Uterus (tissue), 2 donors: Measurements from ENCODE around the gene SNAP47.

Experiments used
- POLR2A ChIP-seq, 2 donors: fragments of 450-650 bp; IDR thresholded peaks; one replicate each; pipeline ENCODE4 v1.6.1; 2016; ENCODE audit warnings: antibody characterized with exemption in 2 of 2, mild to moderate bottlenecking in 1 of 2, moderate library complexity in 1 of 2
- TF ChIP-seq, protein P1 (sequence below), 4 experiments: fragments of 200-600 bp in 2 of 4; fragments of 450-650 bp in 2 of 4; sonication (generic) in 2 of 4; IDR thresholded peaks; one replicate each; pipeline ENCODE4 v1.5.1; 2016 to 2019; ENCODE audit warnings: antibody characterized with exemption in 4 of 4, mild to moderate bottlenecking in 2 of 4, moderate library complexity in 1 of 4

DNA sequence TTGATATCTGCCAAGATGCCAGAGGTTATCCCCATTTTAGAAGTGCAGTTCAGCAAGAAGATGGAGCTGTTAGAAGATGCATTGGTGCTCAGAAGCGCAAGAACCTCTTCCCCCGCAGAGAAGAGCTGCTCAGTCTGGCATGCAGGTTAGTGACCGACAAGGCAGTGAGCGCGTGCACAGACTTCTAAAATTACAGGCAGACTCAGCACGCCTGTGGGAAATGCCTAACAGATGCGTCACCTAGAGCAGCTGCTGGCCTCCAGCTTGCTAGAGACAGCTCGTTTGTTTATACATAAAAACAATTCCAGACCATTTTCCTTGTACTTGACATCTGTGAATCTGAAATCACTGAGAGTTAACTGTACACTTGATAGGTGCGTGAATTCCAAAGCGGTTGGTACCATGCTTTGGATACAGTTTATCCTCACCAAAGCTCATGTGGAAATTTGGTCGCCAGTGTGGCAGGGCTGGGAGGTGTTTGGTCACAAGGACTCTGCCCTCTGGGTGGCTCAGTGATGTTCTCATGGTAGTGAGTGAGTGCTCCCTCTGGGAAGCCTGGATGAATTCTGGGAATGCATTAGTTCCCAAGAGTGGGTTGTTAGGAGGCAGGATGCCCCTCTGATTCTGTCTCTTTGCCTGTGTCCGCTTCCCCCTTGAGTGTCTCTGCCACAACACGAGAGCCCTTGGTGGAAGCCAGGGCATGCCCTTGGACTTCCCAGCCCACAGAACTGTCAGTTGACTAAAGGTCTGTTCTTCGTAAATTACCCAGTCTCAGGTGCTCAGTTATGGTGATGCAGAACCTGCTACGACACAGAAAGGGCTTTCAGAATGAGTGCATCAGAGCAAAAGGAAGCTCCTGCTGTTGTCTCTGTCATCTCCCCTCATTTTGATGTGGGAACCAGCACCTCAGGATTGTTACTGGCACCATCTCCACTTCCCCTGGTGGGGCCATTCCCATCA is 24.4 kb downstream of the SNAP47 start:
- TF ChIP-seq, protein P1, sequence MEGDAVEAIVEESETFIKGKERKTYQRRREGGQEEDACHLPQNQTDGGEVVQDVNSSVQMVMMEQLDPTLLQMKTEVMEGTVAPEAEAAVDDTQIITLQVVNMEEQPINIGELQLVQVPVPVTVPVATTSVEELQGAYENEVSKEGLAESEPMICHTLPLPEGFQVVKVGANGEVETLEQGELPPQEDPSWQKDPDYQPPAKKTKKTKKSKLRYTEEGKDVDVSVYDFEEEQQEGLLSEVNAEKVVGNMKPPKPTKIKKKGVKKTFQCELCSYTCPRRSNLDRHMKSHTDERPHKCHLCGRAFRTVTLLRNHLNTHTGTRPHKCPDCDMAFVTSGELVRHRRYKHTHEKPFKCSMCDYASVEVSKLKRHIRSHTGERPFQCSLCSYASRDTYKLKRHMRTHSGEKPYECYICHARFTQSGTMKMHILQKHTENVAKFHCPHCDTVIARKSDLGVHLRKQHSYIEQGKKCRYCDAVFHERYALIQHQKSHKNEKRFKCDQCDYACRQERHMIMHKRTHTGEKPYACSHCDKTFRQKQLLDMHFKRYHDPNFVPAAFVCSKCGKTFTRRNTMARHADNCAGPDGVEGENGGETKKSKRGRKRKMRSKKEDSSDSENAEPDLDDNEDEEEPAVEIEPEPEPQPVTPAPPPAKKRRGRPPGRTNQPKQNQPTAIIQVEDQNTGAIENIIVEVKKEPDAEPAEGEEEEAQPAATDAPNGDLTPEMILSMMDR (IDR thresholded peaks at IDR 0.05) = no peak
- TF ChIP-seq POLR2A (IDR thresholded peaks at IDR 0.05) = no peak
